HFF-Myc (cell line): ENCODE results near the gene SYT8.

ENCODE experiments used
- DNase-seq: peaks from one replicate; pipeline ENCODE4 v3.0.0-alpha.2; 2011; ENCODE audit warnings: low read depth; ENCODE audit errors: extremely low read depth
- H3K4me3 ChIP-seq: replicated peaks from 2 replicates; pipeline ENCODE4 v1.5.1; 2011; ENCODE audit warnings: low read depth, mild to moderate bottlenecking, control low read depth, low read length
- TF ChIP-seq, protein P1 (sequence below): IDR thresholded peaks from 2 replicates; pipeline ENCODE4 v1.5.1; 2012; ENCODE audit warnings: mild to moderate bottlenecking, low read depth, low read length, control low read depth; ENCODE audit errors: missing control alignments

Gene SYT8

DNA sequence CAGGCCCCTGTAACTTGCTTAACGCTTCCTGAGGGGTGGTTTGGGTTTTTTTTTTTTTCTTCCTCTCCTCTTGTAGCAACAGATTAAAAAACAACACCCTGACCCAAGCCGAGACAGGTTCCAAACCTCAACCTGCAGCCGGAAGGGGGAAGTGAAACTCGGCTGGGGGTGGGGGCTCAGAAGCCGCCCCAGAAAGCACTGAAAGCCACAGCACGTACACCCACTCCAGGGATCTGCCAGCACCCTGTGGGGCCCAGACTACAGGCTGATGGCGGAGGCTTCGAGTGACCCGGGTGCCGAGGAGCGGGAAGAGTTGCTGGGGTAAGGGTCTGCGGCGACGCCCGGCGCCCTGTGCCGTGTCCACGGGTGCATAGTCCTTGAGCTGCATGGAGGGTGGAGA is 18.1 kb downstream of the SYT8 start, which contains the start of gene LSP1:
LSP1 (plus strand) TSS at position 208 of the 400 bp plus-strand sequence; CDS start at position 269, 61 bp downstream.
- no peak within 1 kb of the TSS for H3K4me3 ChIP-seq
- no peak for DNase-seq
- TF ChIP-seq, protein P1, sequence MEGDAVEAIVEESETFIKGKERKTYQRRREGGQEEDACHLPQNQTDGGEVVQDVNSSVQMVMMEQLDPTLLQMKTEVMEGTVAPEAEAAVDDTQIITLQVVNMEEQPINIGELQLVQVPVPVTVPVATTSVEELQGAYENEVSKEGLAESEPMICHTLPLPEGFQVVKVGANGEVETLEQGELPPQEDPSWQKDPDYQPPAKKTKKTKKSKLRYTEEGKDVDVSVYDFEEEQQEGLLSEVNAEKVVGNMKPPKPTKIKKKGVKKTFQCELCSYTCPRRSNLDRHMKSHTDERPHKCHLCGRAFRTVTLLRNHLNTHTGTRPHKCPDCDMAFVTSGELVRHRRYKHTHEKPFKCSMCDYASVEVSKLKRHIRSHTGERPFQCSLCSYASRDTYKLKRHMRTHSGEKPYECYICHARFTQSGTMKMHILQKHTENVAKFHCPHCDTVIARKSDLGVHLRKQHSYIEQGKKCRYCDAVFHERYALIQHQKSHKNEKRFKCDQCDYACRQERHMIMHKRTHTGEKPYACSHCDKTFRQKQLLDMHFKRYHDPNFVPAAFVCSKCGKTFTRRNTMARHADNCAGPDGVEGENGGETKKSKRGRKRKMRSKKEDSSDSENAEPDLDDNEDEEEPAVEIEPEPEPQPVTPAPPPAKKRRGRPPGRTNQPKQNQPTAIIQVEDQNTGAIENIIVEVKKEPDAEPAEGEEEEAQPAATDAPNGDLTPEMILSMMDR: no peak

DNA sequence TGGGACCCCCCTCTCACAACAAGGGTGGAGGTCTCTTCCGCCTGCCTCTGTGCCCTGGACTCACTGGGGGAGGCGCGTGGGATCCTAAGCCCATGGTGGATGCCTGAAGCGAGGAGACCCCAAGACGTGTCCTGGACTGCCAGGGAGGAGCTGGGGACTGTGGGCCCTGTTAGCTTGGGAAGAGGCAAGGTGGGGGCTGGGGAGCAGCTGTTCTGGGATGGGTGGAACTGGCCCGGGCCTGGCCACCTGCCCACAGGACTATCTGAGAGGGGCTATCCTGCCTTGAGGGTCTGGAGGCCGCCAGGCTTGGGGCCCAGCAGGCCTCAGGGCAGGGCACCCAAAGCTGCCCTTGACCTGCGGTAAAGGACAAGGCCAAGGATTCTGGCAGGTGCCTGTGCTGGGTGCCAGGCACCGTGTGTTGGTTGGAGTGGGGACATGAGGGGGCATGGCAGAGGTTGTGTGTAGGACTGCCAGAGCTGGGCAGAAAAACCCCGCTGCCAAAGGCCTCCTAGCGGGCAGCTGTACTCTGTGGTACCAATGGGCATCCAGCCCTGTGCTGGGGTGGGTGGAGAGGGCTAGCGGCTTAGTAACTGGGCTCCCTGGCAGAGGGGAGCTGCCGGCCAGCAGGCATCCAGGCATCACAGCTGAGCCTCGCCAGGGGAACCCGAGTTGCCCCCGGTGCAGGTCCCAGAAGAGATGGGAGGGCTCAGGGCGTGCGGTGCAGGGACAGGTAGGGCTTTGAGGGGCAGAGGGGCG is 18.8 kb downstream of the SYT8 start:
- TF ChIP-seq, protein P1: no peak
- H3K4me3 ChIP-seq: no peak overlapping the region
- no peak for DNase-seq

- TF ChIP-seq, protein P1: no peak
- H3K4me3 ChIP-seq: no peak overlapping the region
- DNase-seq: no peak
These were observed 19.6 kb downstream of the SYT8 start for GRCh38 chr11:1854132-1854948.

- H3K4me3 ChIP-seq: no peak overlapping the region
- DNase-seq: no peak
- TF ChIP-seq, protein P1: no peak
These were observed 20.4 kb downstream of the SYT8 start for GRCh38 chr11:1854949-1855885.

DNA sequence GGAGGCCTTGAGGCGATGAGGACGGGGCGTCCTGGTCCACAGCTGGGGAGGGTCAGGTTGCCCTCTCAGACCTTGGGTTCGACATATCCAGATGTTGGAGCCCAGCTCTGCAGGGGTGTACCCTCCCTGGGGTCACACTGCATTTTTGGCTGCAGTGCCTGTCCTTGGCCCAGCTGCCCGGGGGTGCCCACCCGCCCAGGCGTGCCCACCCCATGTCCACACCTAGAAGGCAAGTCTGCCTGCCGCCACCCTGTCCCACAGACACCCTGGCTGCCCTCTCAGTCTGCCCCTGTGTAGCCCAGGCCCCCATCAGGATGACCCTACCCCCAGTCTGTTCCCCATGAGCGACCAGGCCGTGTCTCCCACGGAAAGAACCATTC is 21.1 kb downstream of the SYT8 start:
- TF ChIP-seq, protein P1: no peak
- no peak overlapping the region for H3K4me3 ChIP-seq

DNA sequence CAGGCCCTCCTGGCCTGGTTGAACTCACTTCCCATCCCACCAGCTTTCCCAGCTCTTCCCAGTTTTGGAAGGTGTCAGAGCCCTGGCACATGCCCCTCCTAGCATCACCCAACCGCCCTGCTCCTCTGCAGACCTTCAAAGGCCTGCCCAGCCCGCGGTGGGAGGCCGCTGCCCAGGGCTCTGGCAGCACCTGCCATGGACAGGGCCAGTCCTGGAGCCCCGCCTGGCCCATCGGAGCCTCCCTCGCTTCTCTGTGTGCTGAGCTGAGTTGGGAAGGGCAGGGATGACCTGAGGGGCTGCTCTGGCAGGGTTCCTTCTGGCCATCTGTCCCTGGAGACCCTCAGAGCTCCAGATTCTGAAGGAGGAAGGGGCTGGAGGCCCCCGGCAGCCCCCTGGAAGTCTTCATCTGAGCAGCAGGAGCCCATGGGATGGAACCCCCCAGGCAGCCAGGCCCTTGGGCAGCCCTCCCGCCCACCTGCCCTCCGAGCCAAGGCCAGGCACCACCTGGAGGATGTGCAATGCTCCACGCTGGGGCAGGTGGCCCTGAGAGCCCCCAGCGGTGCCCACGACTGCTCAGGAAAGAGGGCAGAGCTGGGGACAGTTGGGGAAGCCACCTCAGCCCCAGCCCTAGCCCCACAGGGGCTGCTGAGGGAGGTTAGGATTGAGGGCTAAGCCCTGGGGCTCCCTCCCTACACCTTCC is 21.7 kb downstream of the SYT8 start:
- no peak overlapping the region for H3K4me3 ChIP-seq
- no peak for DNase-seq
- TF ChIP-seq, protein P1: no peak

More for the DNA sequence above, 21.1 kb downstream of the SYT8 start:
- no peak for DNase-seq
